ENCODE data around the gene MGA.
"Not testable (repeated sequence)": the region's sequence is repeated elsewhere in the genome, so short reads cannot be mapped to it uniquely, and the experiment has no call there.

Gene MGA

DNA sequence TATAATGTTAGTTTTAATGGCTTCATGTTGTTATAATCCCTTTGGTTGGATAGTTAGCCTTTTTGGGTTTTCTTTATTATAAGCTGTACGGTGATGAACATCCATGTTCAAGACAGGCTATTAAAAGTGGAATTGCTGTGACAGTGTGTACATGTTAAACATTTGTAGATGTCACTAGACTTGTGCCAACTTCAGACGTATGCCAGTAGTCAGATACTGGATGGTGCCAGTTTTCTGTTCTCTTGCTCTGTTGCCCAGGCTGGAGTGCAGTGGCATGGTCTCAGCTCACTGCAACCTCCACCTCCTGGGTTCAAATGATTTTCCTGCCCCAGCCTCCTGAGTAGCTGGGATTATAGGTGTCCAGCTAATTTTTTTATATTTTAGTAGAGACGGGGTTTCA, 54.1 kb downstream of the MGA start:
- no peak for DNase-seq (ENCODE audit: low read depth)

DNA sequence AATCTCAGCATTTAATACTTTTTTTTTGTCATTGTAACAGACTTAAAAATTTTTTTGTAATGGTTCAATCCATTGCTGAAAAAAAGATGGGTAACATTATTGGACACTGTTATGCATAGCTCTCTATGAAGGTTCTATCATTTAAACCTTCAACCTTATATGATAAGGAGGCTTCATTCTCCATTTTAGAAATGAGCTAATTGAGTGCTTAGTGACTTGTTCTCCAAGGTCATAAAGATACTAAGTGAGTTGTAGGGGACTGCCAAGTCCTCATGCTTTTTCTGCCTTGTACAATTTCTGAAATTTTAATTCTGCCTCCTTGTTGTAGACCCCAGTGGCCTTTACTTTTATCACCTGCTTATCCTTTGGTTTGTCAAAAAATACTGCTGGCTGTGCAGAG, 56.7 kb downstream of the MGA start:
- DNase-seq (ENCODE audit: low read depth), result no peak

DNA sequence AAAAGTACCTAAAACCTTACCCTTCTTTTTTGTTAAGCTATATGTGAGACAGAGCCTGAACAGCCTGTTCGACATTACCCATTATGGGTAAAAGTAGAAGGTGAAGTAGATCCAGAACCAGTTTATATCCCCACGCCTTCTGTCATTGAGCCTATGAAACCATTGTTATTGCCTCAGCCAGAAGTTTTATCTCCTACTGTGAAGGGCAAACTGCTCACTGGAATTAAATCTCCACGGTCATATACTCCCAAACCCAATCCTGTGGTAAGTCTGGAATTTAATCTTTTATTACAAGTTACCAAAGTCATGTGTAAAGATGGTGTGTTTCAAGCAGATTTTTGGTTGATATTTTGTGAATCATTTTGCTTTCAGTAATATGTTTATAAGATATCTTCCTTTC, 66.9 kb downstream of the MGA start:
- DNase-seq (ENCODE audit: low read depth), result no peak

DNA sequence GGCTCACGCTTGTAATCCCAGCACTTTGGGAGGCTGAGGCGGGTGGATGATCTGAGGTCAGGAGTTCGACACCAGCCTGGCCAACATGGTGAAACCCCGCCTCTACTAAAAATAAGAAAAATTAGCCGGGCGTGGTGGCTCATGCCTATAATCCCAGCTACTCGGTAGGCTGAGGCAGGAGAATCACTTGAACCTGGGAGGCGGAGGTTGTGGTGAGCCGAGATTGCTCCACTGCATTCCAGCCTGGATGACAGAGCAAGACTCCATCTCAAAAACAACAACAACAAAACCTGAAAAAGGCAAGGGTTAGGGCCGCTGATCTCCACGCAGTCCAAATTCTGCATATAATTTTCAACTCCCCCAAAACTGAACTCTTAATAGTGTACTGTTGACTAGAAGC, 67.9 kb downstream of the MGA start:
- not testable (repeated sequence) for DNase-seq (ENCODE audit: low read depth)

DNA sequence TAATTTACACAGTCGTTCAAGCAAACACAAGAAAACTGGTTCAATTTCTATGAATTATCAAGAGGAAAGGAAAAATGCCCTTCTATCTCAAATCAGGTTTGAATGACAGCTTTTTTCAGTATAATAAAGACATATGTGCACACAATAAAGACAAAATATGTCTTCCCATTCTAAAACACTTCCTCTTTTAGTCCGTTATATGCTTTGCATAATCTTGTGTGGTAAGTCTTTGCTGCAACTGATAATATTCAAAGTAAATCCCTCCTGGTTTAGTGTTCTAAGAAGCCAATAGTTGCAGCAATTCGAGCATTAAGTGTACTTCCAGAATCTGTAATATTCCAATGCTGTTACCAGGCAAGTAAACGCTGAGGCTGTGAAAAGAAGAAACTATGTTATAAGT, 70.3 kb downstream of the MGA start:
- DNase-seq (ENCODE audit: low read depth), result no peak

DNA sequence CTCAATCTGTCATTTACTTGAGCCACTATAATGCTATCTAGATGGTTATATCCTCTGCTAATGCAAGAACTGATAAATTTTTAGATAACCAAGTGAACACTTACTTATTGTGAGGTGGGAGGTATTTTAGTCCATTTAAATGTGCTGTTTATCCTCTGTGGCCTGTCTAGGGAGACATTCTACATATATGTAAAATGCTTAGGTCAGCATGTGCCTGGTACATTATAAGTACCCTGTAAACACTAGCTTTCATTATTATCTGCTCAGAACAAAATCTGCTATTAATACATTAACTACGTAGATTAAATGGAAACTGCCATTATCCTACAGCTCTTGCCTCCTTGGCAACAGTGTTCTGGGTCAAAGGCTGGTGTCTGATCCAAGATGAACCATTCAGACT, 72.3 kb downstream of the MGA start:
- no peak for DNase-seq (ENCODE audit: low read depth)

DNA sequence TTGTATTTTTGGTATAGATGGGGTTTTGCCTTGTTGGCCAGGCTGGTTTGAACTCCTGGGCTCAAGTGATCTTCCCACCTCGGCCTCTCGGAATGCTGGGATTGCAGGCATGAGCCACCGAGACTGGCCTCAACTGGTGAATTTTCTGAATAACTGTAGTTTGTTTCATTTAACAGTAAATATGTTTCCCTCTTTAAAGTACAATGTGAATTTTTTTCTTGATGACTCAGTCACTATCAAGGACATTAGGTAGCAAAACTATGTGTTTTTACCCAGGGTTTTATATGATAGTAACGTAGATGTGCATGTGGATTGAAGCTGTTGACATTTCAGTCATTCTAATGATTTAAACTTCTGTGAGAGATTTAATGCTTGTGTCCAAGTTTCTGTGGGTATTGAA, 73.9 kb downstream of the MGA start:
- no peak for DNase-seq (ENCODE audit: low read depth)

DNA sequence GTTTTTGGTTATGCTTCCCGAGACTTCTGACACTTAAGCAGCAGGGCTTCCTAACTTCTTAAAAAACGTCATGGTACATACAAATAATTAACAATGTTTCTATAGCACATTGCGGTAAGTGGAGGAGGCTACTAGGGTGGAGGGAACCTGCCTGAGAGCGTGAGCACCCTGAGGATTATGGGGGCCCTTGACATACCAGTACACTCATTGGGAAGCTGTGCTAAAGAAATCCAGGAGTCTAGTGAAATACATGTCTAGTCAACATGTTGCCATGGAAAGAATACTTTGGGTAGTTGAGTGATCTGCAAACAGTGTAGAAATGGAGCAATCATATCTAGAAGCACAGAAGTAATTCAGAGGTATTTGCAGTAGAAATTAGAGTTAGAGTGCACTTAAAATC, 74.8 kb downstream of the MGA start:
- no peak for DNase-seq (ENCODE audit: low read depth)

DNA sequence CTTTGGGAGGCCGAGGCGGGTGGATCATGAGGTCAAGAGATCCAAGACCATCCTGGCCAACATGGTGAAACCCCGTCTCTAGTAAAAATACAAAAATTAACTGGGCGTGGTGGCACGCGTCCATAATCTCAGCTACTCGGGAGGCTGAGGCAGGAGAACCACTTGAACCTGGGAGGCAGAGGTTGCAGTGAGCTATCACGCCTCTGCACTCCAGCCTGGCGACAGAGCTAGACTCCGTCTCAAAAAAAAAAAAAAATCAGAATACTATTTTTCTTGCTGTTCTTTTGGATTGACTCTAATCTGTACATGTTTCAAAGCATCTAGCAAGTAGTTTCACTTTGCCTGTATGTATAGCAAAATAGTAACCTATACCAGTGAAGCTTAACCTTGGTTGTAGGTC, 75.3 kb downstream of the MGA start:
- DNase-seq (ENCODE audit: low read depth), result not testable (repeated sequence)

DNA sequence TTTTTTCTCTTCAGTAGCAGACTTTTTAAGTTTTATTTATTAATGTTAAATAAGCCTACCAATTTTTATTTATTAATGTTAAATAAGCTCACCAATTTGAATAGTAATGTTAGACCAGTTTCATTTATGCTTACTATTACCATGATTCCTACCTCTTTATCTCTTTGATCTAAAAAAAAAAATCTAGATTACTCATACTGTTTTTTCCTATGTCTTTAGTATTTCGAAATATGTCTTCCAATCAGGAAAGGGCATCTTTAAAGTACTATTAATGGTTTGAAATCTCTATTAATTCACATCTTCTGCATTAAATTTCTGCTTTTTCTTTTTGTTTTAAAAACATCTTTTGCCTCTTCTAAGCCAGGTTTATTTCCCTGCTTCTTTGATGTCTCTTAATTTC, 86.6 kb downstream of the MGA start:
- DNase-seq (ENCODE audit: low read depth), result no peak

DNA sequence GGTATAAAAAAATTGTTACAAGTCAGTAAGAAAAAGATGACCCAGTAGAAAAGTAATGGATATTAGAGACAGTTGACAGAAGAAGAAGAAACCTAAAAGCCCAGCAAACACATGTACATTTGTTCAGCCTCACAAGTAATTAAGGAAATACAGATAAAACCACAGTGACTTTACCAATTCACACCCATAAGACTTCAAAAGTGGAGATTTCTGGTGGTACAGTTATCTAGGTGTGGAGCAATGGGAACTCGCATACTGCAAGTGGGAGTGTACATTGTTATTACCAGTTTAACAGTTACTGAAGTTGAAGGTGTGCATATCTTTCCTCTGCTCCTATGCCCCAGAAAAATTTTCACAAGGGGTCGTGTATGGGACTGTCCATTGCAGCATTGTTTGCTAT, 96.0 kb downstream of the MGA start:
- DNase-seq (ENCODE audit: low read depth), result no peak

DNA sequence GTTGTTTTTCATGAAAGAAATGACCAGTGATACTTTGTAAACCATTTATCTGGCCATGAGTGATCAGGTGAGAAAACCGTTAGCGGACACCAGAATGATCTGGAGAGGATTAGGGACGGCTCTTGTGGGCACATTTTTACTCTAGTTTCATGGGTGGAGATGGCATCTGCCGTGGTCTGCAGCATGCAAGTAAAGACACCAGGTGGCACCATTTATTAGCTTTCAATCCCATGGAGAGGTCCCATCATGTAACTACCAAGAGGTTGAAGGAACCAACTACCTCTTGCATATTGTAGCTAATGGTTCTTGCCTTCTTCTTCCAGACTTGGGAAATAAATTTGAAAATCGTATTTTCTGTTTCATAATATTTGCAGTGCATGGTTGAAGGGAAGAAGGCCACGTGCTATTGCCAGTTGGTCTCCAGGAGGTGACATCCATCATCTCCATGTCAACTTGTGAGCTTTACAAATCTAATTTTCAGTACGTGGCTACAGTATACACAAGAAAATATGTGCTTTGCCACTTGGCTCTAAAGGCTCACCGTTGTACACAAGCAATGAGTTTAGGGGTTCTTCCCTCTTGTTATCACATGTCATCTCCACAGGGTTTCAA, 112.6 kb downstream of the MGA start:
- no peak for DNase-seq (ENCODE audit: low read depth)

DNA sequence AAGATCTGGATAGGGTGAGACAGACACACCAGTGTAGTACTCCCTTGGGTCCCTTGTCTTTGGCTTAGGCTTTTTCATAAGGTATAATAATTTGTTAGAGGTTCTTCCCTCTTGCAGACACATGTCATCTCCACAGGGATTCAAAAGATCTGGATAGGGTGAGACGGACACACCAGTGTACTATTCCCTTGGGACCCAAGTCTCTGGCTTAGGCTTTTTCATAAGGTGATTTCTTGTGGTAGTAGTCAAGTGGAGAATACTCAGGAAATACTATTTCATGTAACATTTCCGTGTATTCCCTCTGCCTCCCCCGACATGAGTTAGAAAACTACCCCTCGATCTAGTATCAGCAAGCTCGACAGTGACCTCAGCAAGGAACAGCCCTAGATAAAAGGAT, 113.1 kb downstream of the MGA start:
- DNase-seq (ENCODE audit: low read depth), result no peak

DNA sequence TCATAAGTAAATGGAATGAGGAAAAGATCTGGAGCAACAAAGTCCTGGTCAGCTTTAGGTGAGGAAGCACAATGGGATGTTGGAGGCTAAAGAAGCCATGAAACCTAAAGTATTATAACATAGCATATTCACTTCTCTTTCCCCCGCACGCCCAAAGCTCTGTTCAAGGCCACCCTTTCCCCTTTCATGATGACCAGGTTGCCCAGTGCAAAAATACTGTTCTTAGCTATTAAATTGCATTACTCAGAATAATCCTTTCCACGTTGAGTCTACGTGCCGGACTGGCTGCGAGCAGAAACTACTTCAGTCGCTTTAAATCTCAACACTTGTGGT, 113.5 kb downstream of the MGA start:
- no peak for DNase-seq (ENCODE audit: low read depth)

DNA sequence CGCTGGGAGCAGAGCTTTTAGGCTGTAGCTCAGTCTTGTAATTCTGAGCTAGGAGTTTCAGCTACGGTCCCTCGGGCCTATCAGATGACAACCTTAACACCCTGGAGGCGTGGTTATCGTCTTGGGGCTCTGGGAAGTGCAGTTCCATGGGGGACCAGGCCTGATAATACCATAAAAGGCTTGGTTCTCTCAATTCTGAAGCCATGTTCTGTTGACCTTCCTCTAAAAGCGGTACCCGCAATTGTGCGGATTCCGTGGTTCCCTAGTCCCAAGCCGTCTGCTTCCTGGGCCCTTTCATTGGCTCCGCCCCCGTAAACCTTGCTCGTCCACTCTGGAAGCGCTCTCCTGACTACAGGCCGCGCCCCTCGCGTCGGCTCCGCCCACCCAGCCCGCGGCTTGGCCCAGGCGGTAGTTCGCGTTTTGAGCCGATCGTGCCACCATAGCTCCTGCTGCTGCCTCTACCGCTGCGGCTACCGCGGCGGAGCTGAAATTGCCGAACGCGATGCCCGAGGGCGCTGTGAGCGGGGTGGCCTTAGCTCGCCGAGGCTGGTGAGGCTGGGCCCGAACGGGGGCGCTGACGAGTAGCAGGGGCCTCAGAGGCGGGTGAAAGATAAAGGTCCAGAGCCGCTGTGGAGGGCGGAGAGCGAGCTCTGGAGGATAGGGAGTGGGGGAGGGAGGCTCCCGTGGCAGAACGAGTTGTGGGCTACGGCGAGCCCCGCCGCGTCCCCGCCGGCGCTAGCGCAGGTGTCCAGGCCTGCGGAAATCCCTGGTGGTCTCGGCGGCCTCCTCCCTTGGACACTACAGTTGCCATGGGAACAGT, 114.1 kb downstream of the MGA start, which contains the start of gene MAPKBP1:
TSS of gene MAPKBP1 (plus strand) at position 423 of the 820 bp plus-strand sequence. CDS start 792 bp downstream, outside the sequence.
- DNase-seq (ENCODE audit: low read depth), result peak; percentile 95

DNA sequence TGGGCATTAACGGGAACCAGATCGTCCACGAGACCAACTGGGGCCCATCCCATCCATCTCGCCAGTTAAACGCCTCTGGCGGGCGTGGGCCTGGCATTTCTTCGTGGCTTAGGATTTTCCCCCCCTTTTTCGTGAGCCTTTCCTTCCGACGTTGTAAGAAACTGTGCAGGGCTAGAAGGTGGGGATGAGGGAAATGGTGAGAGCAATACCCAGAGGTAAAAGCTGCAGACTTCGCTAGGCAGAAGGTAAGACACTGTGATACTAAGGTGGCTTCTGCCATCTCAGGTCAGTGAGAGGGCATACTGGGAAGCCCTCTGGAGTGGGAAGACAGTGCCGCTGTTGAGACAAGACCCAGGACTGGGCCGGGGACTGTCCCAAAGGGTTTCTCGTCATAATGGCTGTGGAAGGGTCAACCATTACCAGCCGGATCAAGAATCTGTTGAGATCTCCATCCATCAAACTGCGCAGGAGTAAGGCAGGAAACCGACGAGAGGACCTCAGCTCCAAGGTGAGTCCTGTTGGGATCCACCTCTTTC, 114.7 kb downstream of the MGA start:
- no peak for DNase-seq (ENCODE audit: low read depth)

DNA sequence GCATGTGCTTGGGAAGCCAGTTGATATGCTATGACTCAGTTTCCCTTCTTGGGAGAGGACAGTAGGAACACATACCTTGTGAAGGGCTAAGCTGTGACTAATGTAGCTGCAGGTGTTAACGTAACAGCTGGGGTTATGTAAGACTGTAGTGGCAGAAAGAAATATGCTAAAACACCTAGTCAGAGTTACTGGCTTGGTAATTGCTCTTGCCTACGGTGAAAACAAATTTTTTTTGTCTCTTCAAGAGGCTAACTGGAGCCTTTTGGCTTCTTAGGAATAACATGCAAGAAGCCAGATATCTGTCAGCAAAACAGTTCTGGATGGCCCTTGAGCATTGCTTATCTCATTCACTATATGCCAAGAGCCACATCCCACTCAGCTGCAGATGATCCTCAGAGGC, 115.4 kb downstream of the MGA start:
- DNase-seq (ENCODE audit: low read depth), result no peak

DNA sequence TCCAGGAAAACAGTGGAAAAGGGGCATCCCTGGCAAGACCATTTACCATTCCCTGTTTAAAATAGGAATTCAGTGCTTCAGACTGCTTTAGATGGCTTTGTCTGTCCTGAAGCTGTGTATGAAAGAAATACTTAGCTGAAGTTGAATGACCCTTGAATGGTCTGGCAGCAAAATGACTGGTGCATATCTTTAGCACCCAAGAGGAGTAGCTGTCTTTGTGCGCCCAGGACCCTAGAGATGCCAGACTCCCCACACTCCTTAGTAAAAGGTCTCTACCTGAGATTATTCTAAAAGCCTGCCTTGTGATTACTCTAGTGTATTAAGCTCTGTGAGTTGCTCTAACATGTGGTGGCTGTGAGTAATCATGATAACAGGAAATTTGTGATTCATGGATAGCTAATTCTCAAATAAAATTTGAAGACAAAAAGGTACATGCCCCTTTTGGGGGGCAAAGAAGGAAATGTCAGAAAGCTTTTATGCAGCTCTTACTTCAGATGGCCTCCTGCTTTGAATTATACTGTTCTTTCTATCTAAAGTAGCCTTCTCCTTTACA, 117.3 kb downstream of the MGA start:
- no peak for DNase-seq (ENCODE audit: low read depth)

DNA sequence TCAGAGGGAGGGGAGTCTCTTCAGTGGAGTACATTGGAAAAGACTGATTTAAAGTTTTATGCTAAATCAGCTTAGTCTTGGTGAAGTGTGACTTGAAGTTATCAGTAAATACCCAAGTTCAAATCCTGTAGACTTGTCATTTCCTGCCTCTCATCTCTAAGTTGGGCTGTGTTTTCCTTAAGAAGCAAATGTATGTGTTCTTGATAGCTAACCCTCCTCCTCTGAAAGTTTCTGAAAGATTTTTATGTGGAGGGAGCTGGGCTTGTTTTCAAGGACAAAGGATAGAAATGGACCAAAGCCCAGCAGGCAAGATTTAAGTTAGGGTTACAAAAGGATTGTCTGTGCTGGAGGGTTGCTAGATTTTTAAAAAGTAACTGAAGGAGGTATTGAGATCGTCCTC, 118.3 kb downstream of the MGA start:
- no peak for DNase-seq (ENCODE audit: low read depth)

DNA sequence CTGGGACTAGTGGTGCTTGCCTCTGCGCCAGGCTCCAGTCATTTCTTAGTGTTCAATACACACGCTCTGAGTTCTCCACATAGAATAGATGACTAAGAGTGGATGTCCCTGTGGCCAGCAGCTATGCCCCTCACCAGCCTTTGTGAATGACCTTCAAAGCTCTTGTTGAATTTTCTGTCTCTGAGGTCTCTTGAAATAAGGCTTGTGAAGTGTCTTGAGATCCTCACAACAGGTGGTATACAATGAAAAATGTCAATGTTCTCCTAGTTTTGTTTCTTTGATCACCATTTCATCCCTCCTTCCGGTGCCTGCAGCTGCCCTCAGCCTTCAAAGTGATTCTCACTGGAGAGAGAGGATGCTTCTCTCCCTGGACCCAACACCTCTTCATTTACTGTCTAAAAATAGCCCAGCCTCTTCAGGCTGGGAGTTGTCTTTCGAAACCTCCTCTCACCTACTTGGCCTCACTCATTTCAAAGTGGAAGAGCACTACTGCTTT, 119.5 kb downstream of the MGA start:
- no peak for DNase-seq (ENCODE audit: low read depth)

DNA sequence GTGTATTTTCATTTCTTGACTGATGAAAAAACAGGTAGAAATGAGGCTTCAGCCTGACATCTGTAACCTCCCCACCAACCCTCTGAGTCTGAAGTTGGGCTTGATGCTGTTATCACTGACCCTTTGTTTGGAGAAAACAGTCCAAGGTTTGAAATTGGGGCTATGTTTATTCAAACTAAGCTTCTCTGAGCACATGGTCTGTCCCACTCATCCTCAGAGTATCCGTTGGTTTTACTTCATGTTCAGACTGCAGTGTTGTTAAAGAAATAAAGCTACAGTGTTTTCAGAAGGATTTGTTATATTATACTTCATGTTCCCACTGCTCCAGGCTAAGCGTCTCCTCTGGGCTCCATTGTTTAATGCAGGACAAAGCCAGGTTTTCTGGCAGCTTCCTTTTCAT, 120.1 kb downstream of the MGA start:
- no peak for DNase-seq (ENCODE audit: low read depth)

DNA sequence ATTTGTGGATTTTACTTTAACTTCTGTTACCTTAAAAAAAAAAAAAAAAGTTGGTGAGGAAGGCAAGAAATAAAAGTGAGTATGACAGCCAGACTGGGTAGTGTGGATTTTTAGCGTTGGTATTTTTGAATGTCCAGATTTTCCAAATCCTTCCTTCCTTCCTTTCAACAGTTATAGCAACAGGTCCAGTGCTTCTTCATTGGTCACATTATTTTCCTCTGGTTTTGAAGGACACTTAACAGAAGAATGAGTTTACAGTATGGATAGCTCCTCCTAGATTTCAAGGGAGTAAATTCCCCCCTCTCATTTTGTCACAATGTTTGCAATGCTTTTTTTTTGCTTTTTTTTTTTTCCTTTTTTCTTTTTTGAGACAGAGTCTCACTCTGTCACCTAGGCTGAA, 120.5 kb downstream of the MGA start:
- DNase-seq (ENCODE audit: low read depth), result no peak
